ENCODE measurements around the gene DVL1. TPM values are rescaled to one million over a fixed set of nuclear protein-coding genes. Genes with fewer than 3 reads are reported as not detected.

The DVL1 gene
- total RNA-seq, 6 donors from 2014 or later, result 71.8 to 205 (median 90.6) TPM

DNA sequence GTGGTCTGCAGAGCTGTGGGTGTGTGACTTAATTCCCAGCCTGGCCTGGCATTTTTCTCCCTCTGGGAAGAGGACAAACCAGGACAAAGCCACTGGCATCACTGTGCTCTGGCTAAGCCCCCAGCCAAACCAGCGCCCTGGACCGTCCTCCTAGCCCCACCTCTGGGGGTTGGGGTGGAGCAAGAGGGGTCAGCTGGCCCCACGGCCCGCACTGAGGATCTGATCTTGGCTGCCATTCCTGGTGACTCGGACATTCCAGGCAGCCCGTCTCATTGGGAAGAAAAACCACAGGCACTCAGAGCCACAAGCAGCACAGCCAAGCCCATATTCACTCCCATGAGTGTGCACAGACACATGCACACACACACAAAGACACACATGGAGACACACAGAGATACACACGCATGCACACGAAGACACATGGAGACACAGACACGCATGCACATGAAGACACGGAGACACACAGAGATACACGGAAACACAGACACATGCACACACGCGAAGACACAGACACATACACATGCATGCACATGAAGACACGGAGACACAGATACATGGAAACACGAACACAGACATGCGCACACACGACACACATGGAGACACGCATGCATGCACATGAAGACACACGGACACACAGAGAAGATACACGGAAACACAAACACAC, 11.4 kb upstream of the DVL1 start:
- DNase-seq (peak in 1 of 2 donors; percentile 71), ATAC-seq (ENCODE audit: low FRiP score in 2 of 2) (peak; percentile 63 to 84)
- Histone ChIP-seq H3K27me3 (peaks cover 0 to 27% (median 4%) of the 10 kb centered on the region in 4 donors), H3K4me3 (no peak overlapping the region), H3K36me3 (no peaks in the 10 kb centered on the region), H3K27ac (peak overlapping the region; percentile 76 to 85 (median 83)), H3K9me3 (no peaks in the 10 kb centered on the region), H3K4me1 (peaks cover 14 to 43% (median 35%) of the 10 kb centered on the region in 4 donors)
- WGBS, 2 donors, result 69 to 92% methylated on average over 13 to 19 of the region's 20 CpGs
- TF ChIP-seq POLR2A (IDR thresholded peaks at IDR 0.05), result no peak
- no peak for TF ChIP-seq EP300 (IDR thresholded peaks at IDR 0.05)
- TF ChIP-seq POLR2AphosphoS5 (IDR thresholded peaks at IDR 0.05), result peak in 1 of 2 donors; percentile 49
- TF ChIP-seq, protein P1, sequence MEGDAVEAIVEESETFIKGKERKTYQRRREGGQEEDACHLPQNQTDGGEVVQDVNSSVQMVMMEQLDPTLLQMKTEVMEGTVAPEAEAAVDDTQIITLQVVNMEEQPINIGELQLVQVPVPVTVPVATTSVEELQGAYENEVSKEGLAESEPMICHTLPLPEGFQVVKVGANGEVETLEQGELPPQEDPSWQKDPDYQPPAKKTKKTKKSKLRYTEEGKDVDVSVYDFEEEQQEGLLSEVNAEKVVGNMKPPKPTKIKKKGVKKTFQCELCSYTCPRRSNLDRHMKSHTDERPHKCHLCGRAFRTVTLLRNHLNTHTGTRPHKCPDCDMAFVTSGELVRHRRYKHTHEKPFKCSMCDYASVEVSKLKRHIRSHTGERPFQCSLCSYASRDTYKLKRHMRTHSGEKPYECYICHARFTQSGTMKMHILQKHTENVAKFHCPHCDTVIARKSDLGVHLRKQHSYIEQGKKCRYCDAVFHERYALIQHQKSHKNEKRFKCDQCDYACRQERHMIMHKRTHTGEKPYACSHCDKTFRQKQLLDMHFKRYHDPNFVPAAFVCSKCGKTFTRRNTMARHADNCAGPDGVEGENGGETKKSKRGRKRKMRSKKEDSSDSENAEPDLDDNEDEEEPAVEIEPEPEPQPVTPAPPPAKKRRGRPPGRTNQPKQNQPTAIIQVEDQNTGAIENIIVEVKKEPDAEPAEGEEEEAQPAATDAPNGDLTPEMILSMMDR (IDR thresholded peaks at IDR 0.05), result no peak

DNA sequence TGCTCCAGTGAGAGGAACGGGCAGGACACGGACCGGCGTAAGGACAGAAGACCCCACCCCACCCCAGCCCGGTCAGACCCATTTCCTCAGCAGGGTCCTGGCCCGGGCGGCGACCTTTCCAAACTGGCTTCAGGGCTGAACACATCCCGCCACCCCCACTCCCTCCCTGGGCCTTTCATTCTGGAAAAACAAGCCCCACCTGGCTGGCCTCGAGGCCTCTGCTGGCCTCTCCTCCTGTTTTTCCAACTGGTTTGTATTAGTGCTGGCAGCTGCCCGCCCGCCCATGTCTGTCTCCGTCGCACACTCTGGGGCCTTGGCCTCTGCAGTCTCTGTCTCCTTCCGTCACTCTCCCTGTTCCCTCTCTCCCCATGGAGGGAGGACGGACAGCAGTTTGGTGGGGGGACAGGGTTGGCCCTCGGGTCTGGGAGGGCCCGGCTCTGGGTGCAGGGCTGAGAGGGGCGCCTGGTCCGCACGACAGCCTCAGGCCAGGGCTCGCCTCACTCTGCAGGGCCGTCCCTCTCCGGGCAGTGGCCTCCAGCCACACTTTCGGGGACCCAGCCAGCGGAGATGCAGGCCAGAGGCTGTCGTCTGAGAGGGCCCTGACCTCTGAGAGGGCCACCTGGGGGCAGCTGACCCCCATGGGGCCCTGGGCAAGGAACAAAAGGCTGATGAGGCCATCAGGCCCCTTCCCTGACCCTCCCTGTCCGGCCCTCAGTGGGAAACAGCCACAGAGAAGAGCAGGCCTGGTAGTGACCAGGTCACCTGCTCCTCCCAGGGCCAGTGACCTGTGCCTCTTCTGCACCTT, 10.6 kb upstream of the DVL1 start:
- 45 to 63% methylated on average over 16 to 27 of the region's 28 CpGs for WGBS, 2 donors
- Histone ChIP-seq H3K4me3 (no peak overlapping the region), H3K27ac (peak overlapping the region; percentile 76 to 85 (median 83)), H3K4me1 (peaks cover 22 to 50% (median 41%) of the 10 kb centered on the region in 4 donors), H3K27me3 (peaks cover 0 to 35% (median 11%) of the 10 kb centered on the region in 4 donors), H3K36me3 (peaks cover 0 to under 1% (median 0%) of the 10 kb centered on the region in 4 donors), H3K9me3 (no peaks in the 10 kb centered on the region)
- ATAC-seq (ENCODE audit: low FRiP score in 2 of 2), result peak in 1 of 2 donors; percentile 66
- peak in 1 of 2 donors; percentile 76 for DNase-seq
- TF ChIP-seq, protein P1 (IDR thresholded peaks at IDR 0.05), result no peak
- no peak for TF ChIP-seq POLR2AphosphoS5 (IDR thresholded peaks at IDR 0.05)
- no peak for TF ChIP-seq EP300 (IDR thresholded peaks at IDR 0.05)
- TF ChIP-seq POLR2A (IDR thresholded peaks at IDR 0.05), result no peak

DNA sequence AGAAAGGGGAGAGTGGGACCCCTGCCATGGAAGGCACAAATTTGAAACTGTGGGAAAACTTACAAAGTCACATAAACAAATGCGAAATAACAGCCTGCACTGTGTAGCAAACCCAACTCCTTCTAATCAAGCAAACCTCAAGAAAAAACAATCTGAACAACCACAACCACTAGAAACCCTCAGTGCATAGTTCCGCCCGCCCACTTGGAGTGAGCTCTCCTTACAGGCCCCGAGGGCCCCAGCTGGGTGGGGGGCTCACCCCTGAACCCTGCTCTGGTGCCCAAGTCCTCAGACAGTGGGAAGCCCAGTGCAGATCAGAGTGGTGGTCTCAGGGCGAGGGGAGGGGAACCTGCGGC, 10.1 kb upstream of the DVL1 start:
- DNase-seq (no peak), ATAC-seq (ENCODE audit: low FRiP score in 2 of 2) (peak in 1 of 2 donors; percentile 46)
- Histone ChIP-seq H3K4me1 (peaks cover 26 to 56% (median 46%) of the 10 kb centered on the region in 4 donors), H3K36me3 (peaks cover 0 to 6% (median 0%) of the 10 kb centered on the region in 4 donors), H3K4me3 (no peak overlapping the region), H3K27ac (peak overlapping the region; percentile 76 to 85 (median 83)), H3K27me3 (peaks cover 2 to 39% (median 16%) of the 10 kb centered on the region in 4 donors), H3K9me3 (no peaks in the 10 kb centered on the region)
- 56 to 68% methylated on average over 6 of the region's 6 CpGs for WGBS, 2 donors
- no peak for TF ChIP-seq POLR2AphosphoS5 (IDR thresholded peaks at IDR 0.05)
- no peak for TF ChIP-seq POLR2A (IDR thresholded peaks at IDR 0.05)
- TF ChIP-seq, protein P1 (IDR thresholded peaks at IDR 0.05), result no peak
- TF ChIP-seq EP300 (IDR thresholded peaks at IDR 0.05), result no peak

DNA sequence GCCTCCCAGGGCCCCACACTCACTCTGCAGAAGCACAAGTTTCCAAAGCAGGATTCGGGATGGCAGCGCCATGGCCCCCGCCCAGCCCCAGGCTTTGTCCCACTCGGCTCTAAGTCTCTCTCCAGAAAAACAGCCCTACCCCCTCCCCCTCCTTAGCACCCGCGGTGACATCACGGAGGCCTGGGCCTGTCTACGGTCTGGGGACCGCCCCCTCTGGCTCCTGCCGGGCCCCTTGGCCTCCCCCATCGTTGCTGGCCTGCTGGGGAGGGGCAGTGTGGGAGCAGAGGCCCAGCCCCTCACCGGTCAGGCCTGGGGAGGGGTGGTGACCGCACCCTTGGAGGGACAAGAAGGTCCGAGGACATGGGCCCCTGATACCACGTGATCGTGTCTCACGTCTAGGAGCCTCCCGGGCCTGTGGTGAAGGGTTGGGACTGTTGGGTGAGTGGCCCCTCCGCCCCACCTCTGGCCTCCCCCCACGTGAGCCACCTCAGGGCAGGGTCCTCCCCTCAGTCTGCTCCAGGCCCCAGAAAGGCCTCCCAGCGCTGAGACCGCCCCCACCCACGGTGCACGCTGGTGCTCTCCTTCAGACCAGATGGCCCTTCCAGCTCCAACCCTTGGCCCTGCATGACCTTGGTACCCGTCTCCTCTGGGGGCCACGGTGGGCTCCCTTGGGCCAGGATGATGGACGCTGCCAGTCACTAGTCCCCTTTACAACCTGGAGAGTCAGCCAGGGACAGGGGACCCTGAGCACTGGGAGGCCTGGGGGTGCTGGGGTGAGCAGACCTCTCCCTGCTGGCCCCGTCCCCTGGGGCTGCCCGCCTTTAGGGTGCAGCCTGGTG, 9.4 kb upstream of the DVL1 start, which contains the start of gene MXRA8:
MXRA8 (minus strand) TSS at position 123 of the 839 bp plus-strand sequence; CDS start at position 72, 51 bp downstream.
- TF ChIP-seq POLR2AphosphoS5 (IDR thresholded peaks at IDR 0.05), result peak in 1 of 2 donors; percentile 29
- TF ChIP-seq, protein P1 (IDR thresholded peaks at IDR 0.05), result no peak
- Histone ChIP-seq H3K27me3 (peaks cover 2 to 44% (median 22%) of the 10 kb centered on the region in 4 donors), H3K36me3 (peaks cover 0 to 6% (median 0%) of the 10 kb centered on the region in 4 donors), H3K4me3 (peak within 1 kb of the TSS; percentile 21 to 53 (median 44)), H3K9me3 (no peaks in the 10 kb centered on the region), H3K27ac (peak within 1 kb of the TSS; percentile 76 to 85 (median 83)), H3K4me1 (peaks cover 32 to 58% (median 52%) of the 10 kb centered on the region in 4 donors)
- ATAC-seq (ENCODE audit: low FRiP score in 2 of 2) (peak; percentile 71 to 76), DNase-seq (peak in 1 of 2 donors; percentile 89)
- 28 to 40% methylated on average over 12 to 26 of the region's 29 CpGs for WGBS, 2 donors

Measured in upper lobe of left lung (tissue), 6 donors.